Endothelial cell of umbilical vein (primary cell): ENCODE data around the gene PRF1. TPM values are rescaled to one million over a fixed set of nuclear protein-coding genes. Genes with fewer than 3 reads are reported as not detected.

ENCODE experiments used
- BruUV-seq: library from RNA; stranded (reverse); fragments of 400-500 nt; replicated peaks from 2 replicates; lab custom pipeline; 2021; lab: Mats Ljungman, UMichigan
- CTCF ChIA-PET: fragments of 300-600, 350-600 bp; sonication (Branson Sonifier 250); formaldehyde crosslinking; loops from one replicate; lab custom pipeline; 2021; ENCODE audit warnings: antibody characterized with exemption, inconsistent platforms; lab: Charles Lee
- POLR2A ChIA-PET: fragments of 300-600, 350-600 bp; sonication (Branson Sonifier 250); formaldehyde crosslinking; loops from one replicate; lab custom pipeline; 2021; ENCODE audit warnings: antibody characterized with exemption, inconsistent platforms; lab: Charles Lee
- DNase-seq: peaks from one replicate; pipeline ENCODE4 v3.0.0-alpha.2; 2011; ENCODE audit warnings: low read depth, low spot score
- FAIRE-seq: peaks from 2 replicates; lab custom pipeline; 2011; peaks lifted over from hg19 to GRCh38; lab: Jason Lieb, UNC
- H2AFZ ChIP-seq: 2 replicates; pipeline ENCODE4 v1.6.0; 2012; ENCODE audit warnings: low read depth, low read length, control low read depth, inconsistent platforms
- H3K27ac ChIP-seq: 2 replicates; pipeline ENCODE4 v1.5.1; 2011; ENCODE audit warnings: low read depth, mild to moderate bottlenecking, control low read depth, low read length, moderate library complexity; ENCODE audit not compliant: insufficient read depth
- H3K27me3 ChIP-seq, 2 experiments: 2 replicates each; pipeline versions ENCODE4 v1.6.0 to v1.6.1; 2011; ENCODE audit warnings: low read length in 2 of 2, mixed read lengths in 1 of 2; ENCODE audit not compliant: control insufficient read depth in 2 of 2, insufficient read depth in 2 of 2
- H3K36me3 ChIP-seq, 2 experiments: 2 replicates in 1 of 2; 3 replicates in 1 of 2; pipeline ENCODE4 v1.5.1; 2011; ENCODE audit warnings: low read length in 2 of 2, mild to moderate bottlenecking in 1 of 2, moderate library complexity in 1 of 2; ENCODE audit not compliant: control insufficient read depth in 2 of 2, insufficient read depth in 2 of 2; ENCODE audit errors: extremely low read depth in 1 of 2
- H3K4me1 ChIP-seq: 3 replicates; pipeline ENCODE4 v1.5.1; 2011; ENCODE audit warnings: mild to moderate bottlenecking, low read length; ENCODE audit not compliant: control insufficient read depth, insufficient read depth; ENCODE audit errors: extremely low read depth
- H3K4me2 ChIP-seq: 2 replicates; pipeline ENCODE4 v1.6.1; 2011; ENCODE audit warnings: low read length, control low read depth, mixed read lengths; ENCODE audit not compliant: insufficient read depth
- H3K4me3 ChIP-seq, 3 experiments: fragments of 200-600 bp in 1 of 3; sonication (generic), shearing (Covaris generic) in 1 of 3; replicated peaks in 1 of 3; 2 replicates each; pipeline ENCODE4 v1.5.1; 2011 to 2016; ENCODE audit warnings: control low read depth in 3 of 3, low read length in 3 of 3, mild to moderate bottlenecking in 2 of 3, inconsistent platforms in 1 of 3, low read depth in 1 of 3, moderate library complexity in 1 of 3; ENCODE audit not compliant: insufficient read depth in 1 of 3
- H3K79me2 ChIP-seq: 2 replicates; pipeline ENCODE4 v1.6.0; 2012; ENCODE audit warnings: low read length, inconsistent platforms; ENCODE audit not compliant: control insufficient read depth, insufficient read depth
- H3K9ac ChIP-seq: replicated peaks from 2 replicates; pipeline ENCODE3; 2011; ENCODE audit warnings: low read length, control low read depth; ENCODE audit not compliant: insufficient read depth; ENCODE audit errors: extremely low read depth
- H3K9me1 ChIP-seq: replicated peaks from 3 replicates; pipeline ENCODE4 v1.6.0; 2011; ENCODE audit warnings: mild to moderate bottlenecking, low read length; ENCODE audit not compliant: control insufficient read depth, insufficient read depth; ENCODE audit errors: extremely low read depth
- H3K9me3 ChIP-seq: replicated peaks from 2 replicates; pipeline ENCODE4 v1.5.1; 2012; ENCODE audit warnings: low read length, inconsistent platforms; ENCODE audit not compliant: control insufficient read depth, insufficient read depth
- H4K20me1 ChIP-seq: replicated peaks from 2 replicates; pipeline ENCODE3; 2011; ENCODE audit warnings: mild to moderate bottlenecking, low read length; ENCODE audit not compliant: control insufficient read depth, insufficient read depth; ENCODE audit errors: extremely low read depth
- CTCF ChIP-seq, 2 donors: IDR thresholded peaks; 1 replicate in 1 of 2; 2 replicates in 1 of 2; pipeline ENCODE4 v1.5.1; 2011; ENCODE audit warnings: low read length in 2 of 2, mild to moderate bottlenecking in 2 of 2, moderate library complexity in 2 of 2, control low read depth in 1 of 2, inconsistent platforms in 1 of 2, low read depth in 1 of 2; ENCODE audit not compliant: insufficient read depth in 1 of 2; ENCODE audit errors: extremely low read depth in 1 of 2
- EZH2 ChIP-seq: IDR thresholded peaks from 2 replicates; pipeline ENCODE4 v1.6.1; 2012; ENCODE audit warnings: borderline replicate concordance, low read depth, mild to moderate bottlenecking, moderate library complexity, low read length, inconsistent platforms; ENCODE audit not compliant: severe bottlenecking
- FOS ChIP-seq: IDR thresholded peaks from 2 replicates; pipeline ENCODE4 v1.6.1; 2011; ENCODE audit warnings: mild to moderate bottlenecking, low read length, moderate library complexity, borderline replicate concordance; ENCODE audit not compliant: insufficient read depth
- GATA2 ChIP-seq: IDR thresholded peaks from 2 replicates; pipeline ENCODE4 v1.7.0; 2011; ENCODE audit warnings: low read depth, mild to moderate bottlenecking, moderate library complexity, mixed read lengths, low read length; ENCODE audit not compliant: insufficient read length, insufficient read depth
- JUN ChIP-seq: IDR thresholded peaks from 2 replicates; pipeline ENCODE4 v1.6.1; 2011; ENCODE audit warnings: borderline replicate concordance, low read depth; ENCODE audit not compliant: insufficient read length, insufficient read depth
- MAX ChIP-seq: IDR thresholded peaks from 2 replicates; pipeline ENCODE4 v1.6.1; 2011; ENCODE audit not compliant: insufficient read depth, insufficient read length
- MYC ChIP-seq: IDR thresholded peaks from one replicate; pipeline ENCODE4 v1.6.1; 2011; ENCODE audit warnings: mild to moderate bottlenecking, low read depth, low read length
- POLR2A ChIP-seq: IDR thresholded peaks from 2 replicates; pipeline ENCODE4 v1.6.1; 2012; ENCODE audit warnings: low read depth, mild to moderate bottlenecking, control low read depth, low read length
- POLR2AphosphoS5 ChIP-seq: IDR thresholded peaks from 2 replicates; pipeline ENCODE4 v1.6.1; 2012; ENCODE audit warnings: low read depth, mild to moderate bottlenecking, control low read depth, low read length, moderate library complexity; ENCODE audit not compliant: insufficient read depth
- dilution Hi-C: fragments of 300-500 bp; cut with MboI; formaldehyde crosslinking; loops from one replicate; pipeline ENCODE4 v1.15.0; 2019; ENCODE audit warnings: low sequenced_read_pairs; ENCODE audit not compliant: extremely low pct_ligation_motif_present
- intact Hi-C: fragments of 100-400 bp; cut with micrococcal nuclease; formaldehyde crosslinking; loops from one replicate; pipeline ENCODE4 v1.10.0; 2022
- polyA plus RNA-seq, 4 experiments: library from polyadenylated mRNA; depleted of rRNA in 3 of 4; stranded (reverse) in 3 of 4; unstranded in 1 of 4; fragments of >200 nt; gene quantifications; 2 replicates each; pipeline versions ENCODE4 v1.2.1 to v1.2.3, GENCODE V29; 2011 to 2012; ENCODE audit warnings: missing spikeins in 1 of 4
- total RNA-seq: library from RNA; stranded (reverse); gene quantifications from 2 replicates; pipeline ENCODE4 v1.2.3, GENCODE V29; 2021

Gene PRF1
- total and polyA plus RNA-seq, 2 donors (not counting 3 experiments of a cell fraction or from before 2014, with no cell fraction given): not detected

- no peaks in the 10 kb centered on the region for H3K9me1 ChIP-seq
- H3K9me3 ChIP-seq: no peaks in the 10 kb centered on the region
- H3K4me2 ChIP-seq: no peak overlapping the region
- FAIRE-seq (no peak), DNase-seq (no peak)
- H3K27ac ChIP-seq: no peak overlapping the region
- no peaks in the 10 kb centered on the region for H3K36me3 ChIP-seq
- H3K4me1 ChIP-seq: no peaks in the 10 kb centered on the region
- dilution Hi-C loops: no loop called here
- no peaks in the 10 kb centered on the region for H4K20me1 ChIP-seq
- intact Hi-C loops: no loop called here
- no TSS peak for BruUV-seq
- POLR2A ChIA-PET: no interaction called here
- no peak overlapping the region for H2AFZ ChIP-seq
- TF ChIP-seq POLR2A (no peak), MAX (no peak), CTCF (IDR thresholded peaks at IDR 0.05; ENCODE audit: extremely low read depth in 1 of 2, insufficient read depth in 1 of 2, low read depth in 1 of 2, low read length in 2 of 2) (no peak), JUN (no peak), EZH2 (no peak), MYC (no peak), POLR2AphosphoS5 (no peak), FOS (no peak), GATA2 (no peak)
- H3K4me3 ChIP-seq: no peak overlapping the region
- CTCF ChIA-PET: no interaction called here
- H3K79me2 ChIP-seq: no peaks in the 10 kb centered on the region
- no peak overlapping the region for H3K9ac ChIP-seq
- no peaks in the 10 kb centered on the region for H3K27me3 ChIP-seq
These were observed 38.3 kb downstream of the PRF1 start for GRCh38 chr10:70564113-70564725.
